LNCaP clone FGC (cell line): ENCODE results near the gene SCAP.

Experiments
- DNase-seq: peaks from one replicate; pipeline ENCODE4 v3.0.0-alpha.2; 2011; ENCODE audit warnings: low read depth
- H3K4me3 ChIP-seq: 2 replicates; pipeline ENCODE4 v1.5.1; 2011; ENCODE audit warnings: mild to moderate bottlenecking, low read depth, low read length, control low read depth
- CTCF ChIP-seq: IDR thresholded peaks from 2 replicates; pipeline ENCODE4 v1.5.1; 2012; ENCODE audit warnings: mild to moderate bottlenecking; ENCODE audit not compliant: control insufficient read depth, insufficient read depth; ENCODE audit errors: extremely low read depth

SCAP gene

DNA sequence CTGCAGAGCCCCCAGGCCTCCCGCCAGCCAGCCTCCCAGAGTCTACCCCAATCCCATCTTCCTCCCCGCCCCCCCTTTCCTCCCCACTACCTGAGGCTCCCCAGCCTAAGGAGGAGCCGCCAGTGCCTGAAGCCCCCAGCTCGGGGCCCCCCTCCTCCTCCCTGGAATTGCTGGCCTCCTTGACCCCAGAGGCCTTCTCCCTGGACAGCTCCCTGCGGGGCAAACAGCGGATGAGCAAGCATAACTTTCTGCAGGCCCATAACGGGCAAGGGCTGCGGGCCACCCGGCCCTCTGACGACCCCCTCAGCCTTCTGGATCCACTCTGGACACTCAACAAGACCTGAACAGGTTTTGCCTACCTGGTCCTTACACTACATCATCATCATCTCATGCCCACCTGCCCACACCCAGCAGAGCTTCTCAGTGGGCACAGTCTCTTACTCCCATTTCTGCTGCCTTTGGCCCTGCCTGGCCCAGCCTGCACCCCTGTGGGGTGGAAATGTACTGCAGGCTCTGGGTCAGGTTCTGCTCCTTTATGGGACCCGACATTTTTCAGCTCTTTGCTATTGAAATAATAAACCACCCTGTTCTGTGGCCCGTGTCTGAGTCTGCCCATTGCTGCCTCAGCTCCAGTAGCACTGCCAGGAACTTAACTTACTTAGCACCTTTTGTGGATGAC is 62.8 kb downstream of the SCAP start:
- TF ChIP-seq CTCF: no peak
- no peak for DNase-seq
- H3K4me3 ChIP-seq: no peak overlapping the region

DNA sequence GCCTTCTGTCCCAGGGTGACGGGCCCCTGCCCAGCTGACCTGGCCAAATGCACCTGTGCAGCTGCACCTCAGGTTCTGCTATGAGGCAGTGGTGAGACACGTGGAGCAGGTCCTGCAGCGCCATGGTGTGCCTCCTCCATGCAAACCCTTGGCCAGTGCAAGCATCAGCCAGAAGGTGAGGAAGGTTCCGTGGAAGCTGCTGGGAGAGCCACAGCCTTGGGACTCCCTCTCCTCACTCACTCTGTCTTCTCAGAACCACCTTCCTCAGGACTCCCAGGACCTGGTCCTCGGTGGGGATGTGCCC is 63.3 kb downstream of the SCAP start:
- DNase-seq: no peak
- no peak overlapping the region for H3K4me3 ChIP-seq
- no peak for TF ChIP-seq CTCF

DNA sequence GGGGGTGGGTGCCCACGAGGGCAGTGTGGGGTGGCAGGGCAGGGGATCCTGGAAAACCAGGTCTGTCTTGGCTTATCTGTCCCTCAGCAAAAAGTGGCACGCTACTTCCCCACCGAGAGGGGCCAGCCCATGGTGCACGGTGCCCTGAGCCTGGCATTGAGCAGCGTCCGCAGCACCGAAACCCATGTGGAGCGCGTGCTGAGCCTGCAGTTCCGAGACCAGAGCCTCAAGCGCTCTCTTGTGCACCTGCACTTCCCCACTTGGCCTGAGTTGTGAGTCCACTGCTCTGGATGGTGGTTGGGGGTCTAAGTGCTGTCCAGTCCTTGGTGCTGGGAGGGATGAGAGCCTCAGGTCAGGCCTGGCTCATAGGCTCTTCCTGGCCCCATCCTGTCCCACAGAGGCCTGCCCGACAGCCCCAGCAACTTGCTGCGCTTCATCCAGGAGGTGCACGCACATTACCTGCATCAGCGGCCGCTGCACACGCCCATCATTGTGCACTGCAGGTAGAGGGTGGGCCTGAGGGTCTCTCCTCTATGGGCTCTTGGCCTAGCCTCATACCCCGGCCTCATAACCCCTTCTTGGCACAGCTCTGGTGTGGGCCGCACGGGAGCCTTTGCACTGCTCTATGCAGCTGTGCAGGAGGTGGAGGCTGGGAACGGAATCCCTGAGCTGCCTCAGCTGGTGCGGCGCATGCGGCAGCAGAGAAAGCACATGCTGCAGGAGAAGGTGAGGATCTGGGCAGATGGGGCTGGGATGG is 63.9 kb downstream of the SCAP start:
- no peak for DNase-seq
- H3K4me3 ChIP-seq: no peak overlapping the region
- TF ChIP-seq CTCF: no peak

DNA sequence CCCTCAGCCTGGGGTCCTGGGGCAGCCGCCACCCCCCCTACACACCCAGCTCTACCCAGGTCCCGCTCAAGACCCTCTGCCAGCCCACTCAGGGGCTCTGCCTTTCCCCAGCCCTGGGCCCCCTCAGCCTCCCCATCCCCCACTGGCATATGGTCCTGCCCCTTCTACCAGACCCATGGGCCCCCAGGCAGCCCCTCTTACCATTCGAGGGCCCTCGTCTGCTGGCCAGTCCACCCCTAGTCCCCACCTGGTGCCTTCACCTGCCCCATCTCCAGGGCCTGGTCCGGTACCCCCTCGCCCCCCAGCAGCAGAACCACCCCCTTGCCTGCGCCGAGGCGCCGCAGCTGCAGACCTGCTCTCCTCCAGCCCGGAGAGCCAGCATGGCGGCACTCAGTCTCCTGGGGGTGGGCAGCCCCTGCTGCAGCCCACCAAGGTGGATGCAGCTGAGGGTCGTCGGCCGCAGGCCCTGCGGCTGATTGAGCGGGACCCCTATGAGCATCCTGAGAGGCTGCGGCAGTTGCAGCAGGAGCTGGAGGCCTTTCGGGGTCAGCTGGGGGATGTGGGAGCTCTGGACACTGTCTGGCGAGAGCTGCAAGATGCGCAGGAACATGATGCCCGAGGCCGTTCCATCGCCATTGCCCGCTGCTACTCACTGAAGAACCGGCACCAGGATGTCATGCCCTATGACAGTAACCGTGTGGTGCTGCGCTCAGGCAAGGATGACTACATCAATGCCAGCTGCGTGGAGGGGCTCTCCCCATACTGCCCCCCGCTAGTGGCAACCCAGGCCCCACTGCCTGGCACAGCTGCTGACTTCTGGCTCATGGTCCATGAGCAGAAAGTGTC is 64.7 kb downstream of the SCAP start:
- no peak overlapping the region for H3K4me3 ChIP-seq
- no peak for TF ChIP-seq CTCF
- DNase-seq: no peak

DNA sequence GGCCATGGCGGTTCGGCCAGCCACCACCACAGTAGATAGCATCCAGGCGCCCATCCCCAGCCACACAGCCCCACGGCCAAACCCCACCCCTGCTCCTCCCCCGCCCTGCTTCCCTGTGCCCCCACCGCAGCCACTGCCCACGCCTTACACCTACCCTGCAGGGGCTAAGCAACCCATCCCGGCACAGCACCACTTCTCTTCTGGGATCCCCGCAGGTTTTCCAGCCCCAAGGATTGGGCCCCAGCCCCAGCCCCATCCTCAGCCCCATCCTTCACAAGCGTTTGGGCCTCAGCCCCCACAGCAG is 65.4 kb downstream of the SCAP start:
- DNase-seq: no peak
- H3K4me3 ChIP-seq: no peak overlapping the region
- TF ChIP-seq CTCF: no peak

DNA sequence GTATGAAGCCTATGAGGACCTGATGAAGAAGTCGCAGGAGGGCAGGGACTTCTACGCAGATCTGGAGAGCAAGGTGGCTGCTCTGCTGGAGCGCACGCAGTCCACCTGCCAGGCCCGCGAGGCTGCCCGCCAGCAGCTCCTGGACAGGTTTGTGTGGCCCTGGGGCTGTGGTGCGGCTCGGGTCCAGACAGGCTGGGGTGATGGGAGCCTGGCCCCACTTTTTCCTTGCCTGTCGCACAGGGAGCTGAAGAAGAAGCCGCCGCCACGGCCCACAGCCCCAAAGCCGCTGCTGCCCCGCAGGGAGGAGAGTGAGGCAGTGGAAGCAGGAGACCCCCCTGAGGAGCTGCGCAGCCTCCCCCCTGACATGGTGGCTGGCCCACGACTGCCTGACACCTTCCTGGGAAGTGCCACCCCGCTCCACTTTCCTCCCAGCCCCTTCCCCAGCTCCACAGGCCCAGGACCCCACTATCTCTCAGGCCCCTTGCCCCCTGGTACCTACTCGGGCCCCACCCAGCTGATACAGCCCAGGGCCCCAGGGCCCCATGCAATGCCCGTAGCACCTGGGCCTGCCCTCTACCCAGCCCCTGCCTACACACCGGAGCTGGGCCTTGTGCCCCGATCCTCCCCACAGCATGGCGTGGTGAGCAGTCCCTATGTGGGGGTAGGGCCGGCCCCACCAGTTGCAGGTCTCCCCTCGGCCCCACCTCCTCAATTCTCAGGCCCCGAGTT is 65.9 kb downstream of the SCAP start:
- no peak for DNase-seq
- TF ChIP-seq CTCF: no peak
- H3K4me3 ChIP-seq: no peak overlapping the region
